Thoracic aorta (tissue), 2 donors: ENCODE data around the gene PCDHGA7. TPM values are rescaled to one million over a fixed set of nuclear protein-coding genes. Genes with fewer than 3 reads are reported as not detected.
A peak's percentile ranks its signal among the peaks of the same experiment; 100 is the strongest.

ENCODE experiments used
- ATAC-seq: fragments of 150-250 bp; one replicate; pipeline ENCODE4 v1.8.0; 2017; ENCODE audit warnings: low read depth; ENCODE audit not compliant: insufficient number of reproducible peaks, low FRiP score
- DNase-seq: peaks from one replicate; pipeline ENCODE4 v3.0.0-alpha.2; 2020; ENCODE audit warnings: low spot score
- H3K27ac ChIP-seq, 2 donors: fragments of 200-600 bp; sonication (generic); 1 replicate in 1 of 2; 2 replicates in 1 of 2; pipeline ENCODE4 v1.5.1; 2016; ENCODE audit warnings: mild to moderate bottlenecking in 2 of 2, moderate library complexity in 2 of 2
- H3K27me3 ChIP-seq: fragments of 200-600 bp; sonication (generic); replicated peaks from 2 replicates; pipeline ENCODE4 v1.6.0; 2016; ENCODE audit warnings: mild to moderate bottlenecking; ENCODE audit not compliant: insufficient read depth
- H3K36me3 ChIP-seq: fragments of 200-600 bp; sonication (generic); one replicate; pipeline ENCODE4 v1.5.1; 2016
- H3K4me1 ChIP-seq, 2 donors: fragments of 200-600 bp; sonication (generic); 1 replicate in 1 of 2; 2 replicates in 1 of 2; pipeline versions ENCODE4 v1.5.1 to v1.6.0; 2016; ENCODE audit warnings: low read depth in 2 of 2, mild to moderate bottlenecking in 1 of 2; ENCODE audit not compliant: control insufficient read depth in 1 of 2
- H3K4me3 ChIP-seq: fragments of 200-600 bp; sonication (generic); 2 replicates; pipeline ENCODE4 v1.5.1; 2016; ENCODE audit warnings: mild to moderate bottlenecking
- H3K9me3 ChIP-seq: fragments of 200-600 bp; sonication (generic); 2 replicates; pipeline ENCODE4 v1.5.1; 2016
- total RNA-seq, 2 donors: library from RNA; depleted of rRNA; stranded (reverse); fragments of >200 nt; gene quantifications; one replicate each; pipeline versions ENCODE4 v1.1.0 to v1.2.3, GENCODE V29; 2016
- TF ChIP-seq, protein P1 (sequence below): fragments of 200-600 bp; sonication (generic); IDR thresholded peaks from one replicate; pipeline ENCODE4 v1.5.1; 2019; ENCODE audit warnings: antibody characterized with exemption

PCDHGA7 gene
- total RNA-seq, 2 donors from 2014 or later: 11.9 to 12.2 TPM

DNA sequence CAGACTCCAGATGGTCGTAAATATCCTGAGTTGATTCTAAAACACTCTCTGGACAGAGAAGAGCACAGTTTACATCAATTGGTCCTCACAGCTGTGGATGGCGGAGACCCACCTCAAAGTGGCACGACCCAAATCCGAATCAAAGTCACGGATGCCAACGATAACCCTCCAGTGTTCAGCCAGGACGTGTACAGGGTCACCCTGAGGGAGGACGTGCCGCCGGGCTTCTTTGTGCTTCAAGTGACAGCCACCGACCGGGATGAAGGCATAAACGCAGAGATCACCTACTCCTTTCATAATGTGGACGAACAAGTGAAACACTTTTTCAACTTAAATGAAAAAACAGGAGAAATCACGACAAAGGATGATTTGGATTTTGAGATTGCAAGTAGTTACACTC lies 21.9 kb upstream of the PCDHGA7 start:
- no peak for ATAC-seq
- DNase-seq: no peak
- no peaks in the 10 kb centered on the region for H3K4me1 ChIP-seq
- peaks cover 89% of the 10 kb centered on the region for H3K9me3 ChIP-seq
- TF ChIP-seq, protein P1, sequence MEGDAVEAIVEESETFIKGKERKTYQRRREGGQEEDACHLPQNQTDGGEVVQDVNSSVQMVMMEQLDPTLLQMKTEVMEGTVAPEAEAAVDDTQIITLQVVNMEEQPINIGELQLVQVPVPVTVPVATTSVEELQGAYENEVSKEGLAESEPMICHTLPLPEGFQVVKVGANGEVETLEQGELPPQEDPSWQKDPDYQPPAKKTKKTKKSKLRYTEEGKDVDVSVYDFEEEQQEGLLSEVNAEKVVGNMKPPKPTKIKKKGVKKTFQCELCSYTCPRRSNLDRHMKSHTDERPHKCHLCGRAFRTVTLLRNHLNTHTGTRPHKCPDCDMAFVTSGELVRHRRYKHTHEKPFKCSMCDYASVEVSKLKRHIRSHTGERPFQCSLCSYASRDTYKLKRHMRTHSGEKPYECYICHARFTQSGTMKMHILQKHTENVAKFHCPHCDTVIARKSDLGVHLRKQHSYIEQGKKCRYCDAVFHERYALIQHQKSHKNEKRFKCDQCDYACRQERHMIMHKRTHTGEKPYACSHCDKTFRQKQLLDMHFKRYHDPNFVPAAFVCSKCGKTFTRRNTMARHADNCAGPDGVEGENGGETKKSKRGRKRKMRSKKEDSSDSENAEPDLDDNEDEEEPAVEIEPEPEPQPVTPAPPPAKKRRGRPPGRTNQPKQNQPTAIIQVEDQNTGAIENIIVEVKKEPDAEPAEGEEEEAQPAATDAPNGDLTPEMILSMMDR: no peak
- no peaks in the 10 kb centered on the region for H3K27me3 ChIP-seq
- H3K36me3 ChIP-seq: no peaks in the 10 kb centered on the region
- H3K4me3 ChIP-seq: peak overlapping the region; percentile 60
- H3K27ac ChIP-seq: no peak overlapping the region

DNA sequence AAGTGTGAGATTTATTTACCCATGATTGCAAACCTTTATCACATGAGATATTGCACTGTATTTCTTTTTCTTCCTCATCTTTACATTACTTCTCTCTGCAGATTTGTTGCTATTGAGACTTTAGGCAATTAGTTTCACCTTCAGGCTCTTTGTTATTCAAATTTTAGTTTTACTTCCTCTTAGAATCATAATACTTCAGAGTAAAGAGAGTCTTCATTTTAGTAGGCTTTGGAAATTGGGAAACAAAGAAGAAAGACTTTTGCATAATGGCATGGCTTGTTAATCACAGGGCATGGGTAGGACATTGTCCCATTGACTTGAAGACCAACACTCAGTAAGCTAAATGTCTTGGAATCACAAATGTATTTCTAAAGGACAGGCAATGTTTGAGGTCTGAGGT lies 19.8 kb upstream of the PCDHGA7 start:
- H3K36me3 ChIP-seq: no peaks in the 10 kb centered on the region
- no peak for DNase-seq
- no peaks in the 10 kb centered on the region for H3K4me1 ChIP-seq
- H3K4me3 ChIP-seq: no peak overlapping the region
- TF ChIP-seq, protein P1: no peak
- no peaks in the 10 kb centered on the region for H3K27me3 ChIP-seq
- ATAC-seq: no peak
- no peak overlapping the region for H3K27ac ChIP-seq
- H3K9me3 ChIP-seq: peaks cover 90% of the 10 kb centered on the region

DNA sequence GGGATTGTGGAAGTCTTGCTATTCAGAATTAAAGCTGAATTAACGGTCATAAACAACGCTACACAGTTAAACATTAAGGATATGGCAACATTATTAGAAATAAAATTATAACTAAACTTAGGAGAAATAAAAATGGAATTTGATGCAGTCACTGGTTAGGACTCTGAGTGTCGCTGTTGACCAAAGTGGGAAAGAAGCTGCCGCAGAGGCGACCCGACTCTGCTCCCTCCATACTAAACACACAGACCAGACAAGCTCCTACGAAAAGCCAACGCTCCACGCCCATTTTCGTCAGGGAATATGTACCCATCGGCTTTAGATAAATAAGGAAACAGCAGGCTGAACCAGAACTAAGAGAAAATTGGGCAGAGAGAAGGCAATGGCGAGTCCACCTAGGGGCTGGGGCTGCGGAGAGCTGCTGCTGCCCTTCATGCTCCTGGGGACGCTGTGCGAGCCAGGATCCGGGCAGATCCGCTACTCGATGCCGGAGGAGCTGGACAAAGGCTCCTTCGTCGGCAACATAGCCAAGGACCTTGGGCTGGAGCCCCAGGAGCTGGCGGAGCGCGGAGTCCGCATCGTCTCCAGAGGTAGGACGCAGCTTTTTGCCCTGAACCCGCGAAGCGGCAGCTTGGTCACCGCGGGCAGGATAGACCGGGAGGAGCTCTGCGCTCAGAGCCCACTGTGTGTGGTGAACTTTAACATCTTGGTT lies 18.4 kb upstream of the PCDHGA7 start, which contains the start of gene PCDHGA5:
PCDHGA5 (plus strand) TSS at position 211 of the 709 bp plus-strand sequence; CDS start at position 380, 169 bp downstream.
- Histone ChIP-seq H3K27ac (no peak within 1 kb of the TSS), H3K36me3 (no peaks in the 10 kb centered on the region), H3K4me3 (peak within 1 kb of the TSS; percentile 3), H3K9me3 (peaks cover 84% of the 10 kb centered on the region), H3K4me1 (no peaks in the 10 kb centered on the region), H3K27me3 (no peaks in the 10 kb centered on the region)
- no peak for DNase-seq
- TF ChIP-seq, protein P1: no peak
- ATAC-seq: no peak

DNA sequence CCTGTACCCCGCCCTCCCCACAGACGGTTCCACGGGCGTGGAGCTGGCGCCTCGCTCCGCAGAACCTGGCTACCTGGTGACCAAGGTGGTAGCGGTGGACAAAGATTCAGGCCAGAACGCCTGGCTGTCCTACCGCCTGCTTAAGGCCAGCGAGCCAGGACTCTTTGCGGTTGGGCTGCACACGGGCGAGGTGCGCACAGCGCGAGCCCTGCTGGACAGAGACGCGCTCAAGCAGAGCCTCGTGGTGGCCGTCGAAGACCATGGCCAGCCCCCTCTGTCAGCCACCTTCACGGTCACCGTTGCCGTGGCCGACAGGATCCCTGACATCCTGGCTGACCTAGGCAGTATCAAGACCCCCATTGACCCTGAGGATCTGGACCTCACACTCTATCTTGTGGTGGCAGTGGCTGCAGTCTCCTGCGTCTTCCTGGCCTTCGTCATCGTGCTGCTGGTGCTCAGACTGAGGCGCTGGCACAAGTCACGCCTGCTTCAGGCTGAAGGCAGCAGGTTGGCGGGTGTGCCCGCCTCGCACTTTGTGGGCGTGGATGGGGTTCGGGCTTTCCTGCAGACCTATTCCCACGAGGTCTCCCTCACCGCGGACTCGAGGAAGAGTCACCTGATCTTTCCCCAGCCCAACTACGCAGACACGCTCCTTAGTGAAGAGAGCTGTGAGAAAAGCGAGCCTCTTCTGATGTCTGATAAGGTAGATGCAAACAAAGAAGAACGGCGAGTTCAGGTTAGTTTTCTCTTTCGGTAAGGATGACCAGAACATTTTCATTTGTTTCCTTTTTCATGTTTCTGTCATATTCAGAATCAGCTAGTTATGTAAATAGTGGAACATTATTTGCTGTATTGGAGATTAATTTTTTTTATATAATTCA lies 16.3 kb upstream of the PCDHGA7 start:
- H3K27me3 ChIP-seq: no peaks in the 10 kb centered on the region
- H3K9me3 ChIP-seq: peaks cover 85% of the 10 kb centered on the region
- H3K27ac ChIP-seq: no peak overlapping the region
- no peaks in the 10 kb centered on the region for H3K4me1 ChIP-seq
- no peak for ATAC-seq
- peak overlapping the region; percentile 13 for H3K4me3 ChIP-seq
- no peak for DNase-seq
- H3K36me3 ChIP-seq: no peaks in the 10 kb centered on the region
- TF ChIP-seq, protein P1: no peak
